ENCODE data around the gene SLC5A12.

SLC5A12 gene, protein sequence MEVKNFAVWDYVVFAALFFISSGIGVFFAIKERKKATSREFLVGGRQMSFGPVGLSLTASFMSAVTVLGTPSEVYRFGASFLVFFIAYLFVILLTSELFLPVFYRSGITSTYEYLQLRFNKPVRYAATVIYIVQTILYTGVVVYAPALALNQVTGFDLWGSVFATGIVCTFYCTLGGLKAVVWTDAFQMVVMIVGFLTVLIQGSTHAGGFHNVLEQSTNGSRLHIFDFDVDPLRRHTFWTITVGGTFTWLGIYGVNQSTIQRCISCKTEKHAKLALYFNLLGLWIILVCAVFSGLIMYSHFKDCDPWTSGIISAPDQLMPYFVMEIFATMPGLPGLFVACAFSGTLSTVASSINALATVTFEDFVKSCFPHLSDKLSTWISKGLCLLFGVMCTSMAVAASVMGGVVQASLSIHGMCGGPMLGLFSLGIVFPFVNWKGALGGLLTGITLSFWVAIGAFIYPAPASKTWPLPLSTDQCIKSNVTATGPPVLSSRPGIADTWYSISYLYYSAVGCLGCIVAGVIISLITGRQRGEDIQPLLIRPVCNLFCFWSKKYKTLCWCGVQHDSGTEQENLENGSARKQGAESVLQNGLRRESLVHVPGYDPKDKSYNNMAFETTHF

DNA sequence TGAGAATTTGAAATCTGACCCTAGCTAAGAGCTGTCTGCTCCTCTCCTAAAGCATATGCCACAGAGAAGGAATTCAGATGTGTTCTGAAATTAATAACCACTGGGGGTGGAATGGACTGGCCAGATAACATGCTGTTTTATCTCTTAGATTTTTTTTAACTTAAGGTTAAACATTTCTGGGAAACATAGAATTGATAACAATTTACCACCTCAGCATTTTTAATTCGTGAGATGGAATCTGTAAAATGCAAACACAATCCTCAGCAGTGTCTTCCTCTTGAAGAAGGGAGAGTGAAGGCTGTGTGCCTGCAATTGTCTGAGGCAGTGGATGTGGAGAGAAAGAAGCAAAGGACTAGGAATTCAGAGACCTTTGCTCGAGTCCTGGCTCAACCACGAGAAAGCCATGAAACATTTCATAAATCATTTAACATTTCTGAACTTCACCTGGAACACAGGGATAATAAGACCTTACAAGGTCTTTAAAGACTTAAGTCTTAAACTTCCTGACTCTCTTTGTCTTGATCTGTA lies at the start of gene SLC5A12:
Gene SLC5A12, minus strand, starts transcription at position 113 of the 528 bp plus-strand sequence. CDS start 346 bp downstream, outside the sequence.
- DNase-seq = no peak

DNA sequence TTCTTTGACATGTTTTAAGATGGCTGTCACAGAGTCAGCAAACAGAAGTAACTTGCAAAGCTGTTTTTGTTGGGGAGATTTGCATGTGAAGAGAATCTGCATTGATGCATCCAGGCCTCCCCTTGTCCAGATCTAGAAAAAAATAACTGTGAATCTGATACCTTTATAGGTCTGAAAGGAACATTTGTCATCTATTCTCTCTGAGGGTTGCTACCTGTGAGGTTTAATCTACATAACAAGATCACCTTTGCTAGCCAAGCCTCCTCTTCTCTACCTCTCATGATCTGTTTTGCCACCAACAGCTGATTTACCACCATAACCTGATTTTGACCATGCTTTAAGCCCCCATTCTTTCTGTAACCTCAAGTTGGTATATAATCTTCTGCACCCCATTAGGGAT lies 47.2 kb upstream of the SLC5A12 start:
- no peak for DNase-seq

DNA sequence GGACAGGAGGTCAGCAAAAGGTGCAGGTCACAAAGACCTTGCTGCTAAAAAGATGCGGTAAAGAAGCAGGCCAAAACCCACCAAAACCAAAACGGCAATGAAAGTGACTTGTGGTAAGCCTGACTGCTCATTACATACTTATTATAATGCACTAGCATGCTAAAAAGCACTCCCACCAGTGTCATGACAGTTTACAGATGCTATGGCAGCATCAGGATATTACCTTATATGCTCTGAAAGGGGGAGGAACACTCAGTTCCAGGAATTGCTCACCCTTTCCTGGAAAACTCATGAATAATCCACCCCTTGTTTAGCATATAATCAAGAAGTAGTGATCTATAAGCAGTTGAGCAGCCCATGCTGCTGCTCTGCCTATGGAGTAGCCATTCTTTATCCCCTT lies 45.2 kb upstream of the SLC5A12 start:
- DNase-seq = no peak

DNA sequence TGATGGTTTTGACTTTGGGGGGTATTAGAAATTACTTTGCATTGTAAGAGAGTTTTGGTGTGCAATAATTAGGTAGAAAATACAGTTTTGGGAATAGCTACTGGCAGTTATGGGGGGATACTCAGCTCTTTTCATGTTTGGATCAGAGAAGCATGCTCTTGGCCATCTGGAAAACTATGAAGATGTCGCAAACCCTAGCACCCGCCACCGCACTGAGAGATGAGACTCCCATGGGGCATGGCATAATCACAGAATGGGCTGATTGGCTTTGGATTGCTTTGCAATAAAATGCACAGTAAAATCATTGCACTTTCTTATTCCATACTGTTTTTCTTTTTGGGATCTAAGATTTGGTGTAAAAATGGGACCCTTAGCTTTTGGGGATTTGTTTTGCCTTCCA lies 43.5 kb upstream of the SLC5A12 start:
- DNase-seq = no peak

DNA sequence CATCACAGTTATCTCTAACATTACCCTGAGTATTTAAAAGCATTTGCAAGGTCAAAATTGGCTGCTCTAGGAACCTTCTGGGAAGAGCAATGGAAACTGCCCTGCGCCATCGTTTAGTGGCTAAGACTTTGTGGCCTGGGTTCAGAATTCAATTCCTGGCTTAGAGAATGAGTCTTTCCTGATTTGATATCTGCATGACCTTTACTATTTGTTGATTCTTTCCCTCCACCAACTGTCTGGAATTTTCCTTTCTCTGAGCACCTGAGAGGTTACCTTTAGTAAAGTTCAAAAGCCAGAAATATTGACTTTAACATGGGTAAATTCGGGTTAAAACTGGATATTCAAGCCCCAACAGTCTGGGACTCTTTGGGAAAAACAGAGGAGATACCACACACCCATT lies 43.0 kb upstream of the SLC5A12 start:
- DNase-seq = no peak

DNA sequence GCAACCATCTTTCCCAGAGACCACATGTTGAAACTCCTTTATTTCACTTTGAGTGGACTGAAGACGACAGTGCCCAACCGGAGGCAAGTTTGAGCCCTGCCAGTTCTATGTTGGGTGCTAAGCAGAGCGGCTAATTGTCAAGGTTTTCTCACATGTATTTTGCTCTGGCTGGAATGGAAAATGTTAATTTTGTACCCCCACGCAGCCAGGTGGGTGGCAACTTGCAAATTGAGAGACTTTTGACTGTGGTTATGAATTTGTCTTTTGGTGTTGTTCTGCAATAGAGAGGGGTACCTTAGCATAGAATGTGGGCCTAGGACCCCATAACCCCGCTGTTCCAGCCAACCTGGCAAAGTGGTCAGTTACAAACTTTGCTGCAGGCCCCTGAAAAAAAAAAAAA lies 42.5 kb upstream of the SLC5A12 start:
- no peak for DNase-seq

DNA sequence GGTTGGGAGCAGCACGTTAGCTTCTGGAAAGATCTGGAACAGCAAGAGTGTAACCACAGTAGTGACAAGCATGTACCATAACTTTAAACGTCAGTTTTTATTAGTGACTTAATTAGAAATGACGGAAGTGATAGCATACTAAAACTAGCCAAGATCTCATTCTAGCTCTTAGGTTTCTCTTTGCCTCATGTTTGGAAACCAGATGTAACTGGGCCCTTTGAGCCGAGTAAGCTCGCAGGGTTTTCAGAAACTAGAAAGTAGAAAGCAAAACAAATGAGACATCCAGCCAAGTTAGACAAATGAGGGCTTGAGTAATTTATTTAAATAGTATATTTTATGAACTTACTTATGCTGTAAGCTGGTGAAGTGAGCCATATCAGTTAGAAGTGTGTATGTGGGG lies 40.2 kb upstream of the SLC5A12 start:
- no peak for DNase-seq

DNA sequence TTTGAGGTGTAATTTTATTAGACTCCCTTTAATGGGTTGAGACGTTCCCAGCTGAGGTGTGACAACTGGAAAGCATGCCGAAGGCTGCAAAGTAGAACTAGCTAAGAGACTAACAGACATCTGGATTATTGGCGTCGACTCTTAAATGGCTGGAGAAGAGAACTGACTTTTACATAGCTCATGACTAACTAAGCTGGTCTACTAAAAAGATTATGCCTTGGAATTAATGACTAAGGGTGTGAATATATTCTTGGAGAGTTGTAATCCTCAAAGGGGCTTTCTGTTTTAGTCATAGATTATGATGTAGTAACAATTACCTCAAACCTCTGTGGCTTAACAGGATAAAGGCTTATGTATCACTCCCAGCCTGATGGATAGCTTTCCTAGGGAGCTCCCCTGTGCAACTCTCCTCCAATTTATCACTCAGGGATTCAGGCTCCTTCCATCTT lies 39.5 kb upstream of the SLC5A12 start:
- DNase-seq = no peak

DNA sequence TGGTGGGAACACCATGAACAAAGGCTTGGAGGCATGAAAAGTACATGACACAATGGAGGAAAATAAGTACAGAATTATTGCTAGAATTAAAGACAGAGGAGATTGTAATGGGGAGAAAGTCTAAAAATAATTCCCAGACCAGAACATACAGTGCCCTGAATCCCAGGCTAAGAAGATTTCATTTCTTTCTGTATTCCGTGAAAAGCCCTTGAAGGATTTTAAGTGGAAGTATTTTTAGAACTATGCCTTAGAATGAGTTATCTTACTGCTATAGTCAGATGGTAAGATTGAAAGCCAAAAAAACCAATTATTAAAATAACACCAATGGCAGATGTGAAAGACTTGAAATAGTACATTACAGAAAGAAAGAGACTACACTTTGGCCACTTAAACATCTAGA lies 36.1 kb upstream of the SLC5A12 start:
- DNase-seq = no peak

DNA sequence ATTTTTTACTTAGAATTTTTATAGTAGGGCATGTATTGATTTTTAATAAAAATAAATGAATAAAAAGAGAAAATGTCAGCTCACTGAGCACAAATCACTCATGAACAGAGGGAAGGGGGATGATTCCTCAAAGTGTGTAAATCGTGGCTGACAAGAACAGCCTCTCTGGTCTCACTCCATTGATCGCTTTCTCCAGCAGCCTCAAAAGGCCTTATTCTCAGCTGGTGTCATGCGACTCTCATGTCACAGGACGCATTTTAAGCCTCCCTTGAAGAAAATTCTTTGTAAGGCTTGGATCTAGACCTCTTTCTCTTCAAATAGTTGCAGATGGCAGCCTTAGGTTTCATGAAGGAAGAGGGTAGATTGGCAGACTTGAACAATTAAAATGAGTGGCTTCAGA lies 33.9 kb upstream of the SLC5A12 start:
- DNase-seq = no peak

DNA sequence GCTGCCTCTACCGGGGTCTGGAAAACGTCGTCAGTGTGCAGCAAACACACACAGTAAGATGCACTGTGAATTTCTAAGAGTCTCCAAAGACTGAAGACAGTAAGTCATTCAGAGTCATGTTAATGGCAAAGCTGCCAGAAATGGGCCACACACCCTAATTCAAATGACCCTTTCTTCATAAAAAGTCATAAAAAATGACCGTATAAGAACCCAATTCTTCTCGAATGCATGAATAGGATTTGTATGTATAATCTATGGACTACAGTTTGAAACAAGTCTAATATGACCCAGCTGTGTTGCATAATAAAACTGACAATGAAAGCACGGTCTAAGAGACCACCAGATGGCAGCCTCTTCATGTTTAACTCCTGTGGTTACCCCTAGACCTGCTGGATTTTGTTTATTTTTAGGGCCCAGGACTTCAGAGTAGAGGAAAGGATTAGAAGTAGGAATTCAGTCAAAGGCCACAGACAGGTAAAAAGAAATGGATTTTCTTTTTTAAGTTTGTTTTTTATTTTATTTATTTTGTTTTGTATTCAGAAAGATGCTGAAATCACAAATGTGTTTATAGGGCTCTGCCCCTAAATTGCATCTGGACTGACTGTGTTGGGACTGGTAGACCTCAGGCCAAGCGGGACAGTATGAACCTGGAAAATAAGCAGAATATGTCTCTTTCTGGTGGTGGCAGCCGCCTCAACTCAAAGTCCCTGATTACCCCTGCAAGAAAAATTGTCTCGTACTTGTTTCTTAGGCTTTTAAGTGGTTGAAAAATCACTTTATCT lies 32.1 kb upstream of the SLC5A12 start:
- DNase-seq = peak; percentile 27 to 48

DNA sequence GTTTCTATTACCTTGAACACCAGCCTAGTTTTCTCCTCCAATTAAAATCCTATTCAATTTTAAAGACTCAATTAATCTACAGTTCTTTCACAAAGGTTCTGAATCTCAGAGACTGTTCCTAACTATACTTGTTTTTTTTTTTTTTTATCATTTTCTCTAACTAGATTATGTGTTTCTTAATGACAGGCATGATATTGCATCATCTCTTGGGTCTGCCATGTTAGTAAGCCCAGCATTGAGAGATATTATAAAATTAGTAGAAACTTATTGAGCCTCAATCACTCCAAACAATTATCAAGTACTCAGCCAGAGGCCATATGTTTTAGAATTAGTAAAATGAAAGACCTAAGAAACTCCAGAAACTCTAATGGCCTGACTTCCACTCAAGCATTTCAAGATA lies 28.1 kb upstream of the SLC5A12 start:
- DNase-seq = no peak

DNA sequence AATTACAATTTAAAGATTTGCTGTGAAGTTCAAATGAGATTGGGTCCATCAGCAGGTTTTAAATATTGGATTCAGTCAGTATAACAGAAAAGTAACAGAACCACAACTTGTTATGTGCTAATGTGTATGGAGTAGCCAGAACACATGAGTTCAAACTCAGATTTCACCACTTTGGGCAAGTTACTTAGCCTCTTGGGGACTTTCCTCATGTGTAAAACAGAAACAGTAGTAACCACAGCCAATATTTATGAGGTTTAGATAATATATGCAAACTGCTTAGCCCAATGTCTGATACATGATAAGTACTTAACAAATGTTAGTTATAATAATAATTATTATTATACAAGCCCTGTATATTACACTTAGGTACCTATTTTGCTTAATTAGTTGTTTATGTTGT lies 21.8 kb upstream of the SLC5A12 start:
- DNase-seq = no peak

DNA sequence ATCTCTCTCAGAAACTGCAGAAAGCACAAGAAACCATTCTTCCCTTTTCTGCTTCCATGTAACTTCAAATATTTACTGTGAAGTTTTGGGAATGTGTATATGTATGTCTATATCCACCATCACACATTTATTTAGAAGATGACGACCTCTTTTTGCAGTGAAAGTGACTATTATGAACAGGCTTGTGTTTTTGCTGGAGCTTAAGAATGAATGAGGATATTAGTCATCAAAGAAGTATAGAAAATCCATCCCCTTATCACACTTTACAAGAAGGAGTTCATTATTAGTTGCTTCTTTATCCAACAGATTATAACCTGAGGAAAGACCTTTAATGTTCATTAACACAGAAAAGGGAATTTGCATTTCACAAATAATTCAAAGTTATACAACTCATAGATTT lies 21.1 kb upstream of the SLC5A12 start:
- DNase-seq = no peak

DNA sequence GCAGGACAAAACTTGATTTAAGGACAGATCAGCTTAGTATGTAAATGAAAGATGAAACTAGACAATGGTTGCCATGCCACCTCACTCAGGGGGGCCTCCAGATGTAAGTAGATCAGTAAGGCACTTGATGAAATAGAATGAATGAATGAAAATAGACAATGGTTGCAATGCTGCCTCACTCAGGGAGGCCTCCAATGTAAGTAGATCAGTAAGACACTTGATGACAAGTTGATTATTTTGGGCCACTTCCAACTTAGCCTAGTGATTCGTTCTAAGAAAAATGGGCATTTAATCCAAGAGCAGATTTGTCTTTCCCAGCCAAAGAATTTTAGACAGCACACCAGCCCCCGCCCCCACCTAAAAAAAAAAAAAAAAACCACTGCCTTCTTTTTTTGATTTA lies 19.2 kb upstream of the SLC5A12 start:
- DNase-seq = no peak

DNA sequence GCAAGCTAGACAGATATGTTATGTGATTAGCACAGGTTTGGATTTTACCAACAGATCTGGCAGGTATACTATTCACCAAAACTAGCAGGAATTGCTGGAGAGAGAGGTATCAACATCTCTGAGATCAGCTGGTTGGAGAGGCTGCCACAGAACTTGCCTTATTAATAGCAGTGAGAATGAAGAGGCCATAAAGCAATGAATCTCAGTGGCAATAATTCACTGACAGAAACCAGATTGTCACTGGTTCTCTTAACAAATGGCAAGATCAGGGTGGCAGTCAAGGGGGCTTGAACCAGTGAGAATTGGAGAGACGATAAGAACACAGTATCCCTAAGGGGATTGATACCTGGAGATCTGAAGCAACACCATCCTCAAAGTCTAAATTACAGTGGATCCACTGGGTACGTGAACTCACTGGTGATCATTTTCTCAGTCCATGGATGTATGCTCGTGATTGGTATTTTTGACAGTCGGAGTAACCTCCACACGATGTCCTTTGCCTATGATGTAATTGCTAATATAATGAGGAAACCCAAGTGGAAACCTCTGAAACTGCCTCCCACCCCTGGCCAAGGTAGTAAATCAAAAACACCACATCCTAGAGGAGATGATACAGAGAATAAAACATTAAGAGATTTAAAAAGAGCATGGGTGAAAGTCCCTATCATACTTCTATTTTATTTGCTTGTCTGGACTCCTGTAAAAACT lies 17.7 kb upstream of the SLC5A12 start:
- no peak for DNase-seq

DNA sequence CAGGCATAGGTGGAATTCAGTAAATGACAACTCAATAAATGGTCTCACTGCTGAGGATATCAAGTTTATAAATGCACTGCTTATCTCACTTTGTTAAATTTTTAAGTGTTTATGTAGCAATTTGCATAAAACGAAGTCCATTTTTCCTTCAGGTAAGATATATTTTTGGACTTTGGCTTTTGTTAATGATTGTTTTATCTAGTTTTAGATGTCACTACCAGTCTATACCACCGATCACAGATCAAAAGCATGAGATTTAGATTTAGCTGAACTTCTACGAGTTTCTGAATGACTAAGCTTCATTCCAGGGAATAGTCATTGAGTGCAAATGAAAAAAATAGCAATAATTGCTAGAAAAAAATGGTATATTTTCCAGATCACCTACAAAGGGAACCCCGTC lies 12.8 kb upstream of the SLC5A12 start:
- DNase-seq = no peak

DNA sequence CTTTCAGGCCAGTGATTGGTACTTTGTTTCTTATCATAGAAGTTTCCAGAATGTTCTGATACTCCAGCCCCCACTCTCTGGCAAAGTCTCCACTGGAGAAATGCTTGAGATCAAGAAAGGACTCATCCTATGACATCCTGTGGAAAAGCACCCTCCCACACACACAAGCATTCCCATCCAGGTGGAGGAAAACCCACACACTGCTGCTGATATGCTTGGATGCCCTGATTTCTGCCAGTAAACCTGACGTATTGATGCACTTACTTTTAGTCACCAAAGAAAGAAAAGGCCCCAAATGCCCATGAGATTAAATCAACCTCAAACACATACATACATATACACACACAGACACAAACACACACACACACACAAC lies 9.2 kb upstream of the SLC5A12 start:
- DNase-seq = no peak

DNA sequence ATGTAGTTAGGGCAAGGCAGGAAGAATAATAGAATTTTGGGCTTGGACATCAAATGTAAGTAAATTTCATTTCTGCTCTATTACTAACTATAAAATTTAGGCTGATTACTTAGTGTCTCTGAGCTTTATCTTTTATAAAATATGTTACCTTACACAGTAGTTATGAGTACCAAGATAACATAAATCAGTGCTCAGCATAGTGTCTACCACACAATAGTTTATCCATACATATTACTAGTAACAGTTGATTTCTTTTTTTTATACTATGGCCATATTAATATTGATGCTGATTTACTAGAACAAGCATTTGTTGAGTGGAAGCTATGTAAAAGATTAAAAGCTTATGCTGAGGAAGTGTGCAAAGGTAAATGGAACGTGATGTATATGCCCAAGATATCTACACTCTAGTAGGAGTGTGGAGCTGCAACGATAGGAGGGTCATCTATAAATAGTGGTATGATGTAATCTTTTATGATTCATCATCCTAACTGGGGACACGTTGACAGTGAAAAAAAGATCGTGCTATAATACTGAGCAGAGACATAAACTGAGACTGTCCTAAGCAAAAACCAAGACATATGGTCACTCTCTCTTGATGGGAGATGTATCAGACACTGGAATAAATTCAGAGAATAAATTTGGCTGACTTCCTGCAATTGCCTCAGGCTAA lies 8.7 kb upstream of the SLC5A12 start:
- no peak for DNase-seq

DNA sequence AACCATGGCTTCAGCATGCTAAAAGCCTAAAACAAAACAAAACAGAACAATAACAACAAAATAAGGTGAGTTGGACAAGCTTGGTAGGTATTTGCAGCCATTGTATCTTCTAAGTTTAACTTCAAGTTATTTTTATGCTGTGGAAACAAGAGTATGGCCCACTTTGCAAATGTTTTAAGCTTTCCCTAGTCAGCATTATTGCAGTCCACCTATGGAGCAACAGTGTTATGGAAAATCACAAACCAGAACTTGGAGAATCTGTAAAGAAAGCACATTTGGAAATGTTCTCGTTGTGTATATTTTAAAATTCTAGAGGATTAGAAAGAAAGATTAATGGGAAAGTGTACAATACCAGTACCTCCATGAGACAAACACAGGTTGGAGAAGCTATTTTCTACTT lies 7.4 kb upstream of the SLC5A12 start:
- DNase-seq = no peak

DNA sequence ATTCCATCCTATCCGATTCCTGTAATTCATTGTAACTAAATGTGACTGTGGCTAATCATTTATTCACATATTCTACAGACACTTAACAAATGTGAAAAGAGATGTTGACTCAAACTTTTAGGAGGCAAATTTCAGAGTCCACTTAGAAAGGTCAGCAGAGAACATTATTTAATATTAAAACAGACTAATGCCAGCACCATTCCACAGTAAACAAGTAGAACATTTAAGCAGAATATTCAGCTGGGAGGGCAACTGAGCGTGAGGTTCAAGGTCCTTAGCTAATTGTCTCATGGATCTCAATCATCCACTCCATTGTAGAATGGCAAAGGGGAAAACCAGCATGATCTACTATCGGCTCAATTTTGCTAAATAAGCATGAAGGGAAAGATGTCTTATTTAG lies 5.1 kb upstream of the SLC5A12 start:
- DNase-seq = no peak

DNA sequence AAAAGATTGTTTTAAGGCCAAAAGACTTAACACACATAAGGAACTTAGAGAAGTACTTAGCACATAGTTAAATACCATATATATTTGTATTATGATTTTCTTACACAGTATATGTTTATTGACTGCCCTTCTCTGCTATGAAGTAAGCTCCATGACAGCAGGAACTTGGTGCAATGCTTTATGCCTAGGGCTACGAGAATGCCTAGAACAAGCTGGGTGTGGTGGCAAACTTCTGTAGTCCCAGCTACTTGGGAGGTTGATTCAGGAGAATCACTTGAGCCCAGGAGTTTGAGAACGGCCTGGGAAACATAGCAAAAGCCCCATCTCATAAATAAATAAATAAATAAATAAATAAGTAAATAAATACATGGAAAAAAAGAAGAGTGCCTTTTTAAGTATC lies 1.9 kb downstream of the SLC5A12 start:
- DNase-seq = no peak

All from AML-193 (cell line).